A673 (cell line): Measurements from ENCODE around the gene KLF11.

Experiments
- CTCF ChIP-seq: fragments of 300-800, 200-600 bp; sonication (generic); conservative IDR thresholded peaks from 2 replicates; pipeline ENCODE4 v1.5.1; 2017; ENCODE audit warnings: low read depth, mild to moderate bottlenecking, antibody characterized with exemption, low read length, moderate library complexity, mixed read lengths
- EZH2 ChIP-seq: fragments of 200-600 bp; sonication (generic); IDR thresholded peaks from 2 replicates; pipeline ENCODE4 v1.6.1; 2017; ENCODE audit warnings: borderline replicate concordance, low read depth, mild to moderate bottlenecking, mixed read lengths, antibody characterized with exemption, low read length; ENCODE audit not compliant: poor library complexity, severe bottlenecking

DNA sequence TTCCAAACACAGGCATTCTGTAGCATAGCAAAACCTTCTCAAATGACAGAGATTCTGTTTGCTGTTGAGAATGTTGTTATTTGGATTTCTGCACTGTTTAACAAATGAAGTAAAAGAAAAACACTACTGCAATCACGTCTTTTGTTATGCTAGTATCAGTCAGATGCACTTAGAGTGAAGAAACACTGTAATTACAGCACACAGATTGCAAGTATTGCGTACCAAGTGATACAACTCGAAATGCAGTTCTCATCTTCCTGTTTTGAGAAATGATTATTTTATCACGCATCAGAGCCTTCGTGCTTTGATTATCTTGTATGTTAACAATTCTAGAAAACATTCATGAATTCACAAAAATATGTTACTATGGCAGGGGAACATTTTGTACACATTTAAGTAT is 41.8 kb upstream of the KLF11 start:
- TF ChIP-seq CTCF (no peak), EZH2 (no peak)
